NCI-H748 treated with DMSO at 0.1 percent for 48 hours (cell line): Measurements from ENCODE around the gene SAMD10.

ENCODE experiments used
- DNase-seq: peaks from one replicate; lab custom pipeline; 2025; lab: John Stamatoyannopoulos, UW

SAMD10 gene

DNA sequence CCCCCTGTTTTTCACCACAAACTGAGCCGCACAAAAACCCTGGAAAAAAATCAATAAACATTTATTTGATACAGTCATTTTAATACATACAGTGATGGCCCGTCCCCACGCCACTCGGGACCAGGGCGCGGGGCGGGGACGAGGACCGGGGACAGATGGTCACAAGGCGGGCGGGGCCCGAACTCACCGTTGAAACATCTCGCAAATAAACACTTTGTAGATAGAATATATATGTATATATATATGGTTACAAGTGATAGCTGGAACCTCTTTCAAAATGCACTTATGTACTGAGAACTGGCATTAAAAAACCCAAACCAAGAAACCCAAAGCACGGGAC lies 22.8 kb downstream of the SAMD10 start:
- no peak for DNase-seq

DNA sequence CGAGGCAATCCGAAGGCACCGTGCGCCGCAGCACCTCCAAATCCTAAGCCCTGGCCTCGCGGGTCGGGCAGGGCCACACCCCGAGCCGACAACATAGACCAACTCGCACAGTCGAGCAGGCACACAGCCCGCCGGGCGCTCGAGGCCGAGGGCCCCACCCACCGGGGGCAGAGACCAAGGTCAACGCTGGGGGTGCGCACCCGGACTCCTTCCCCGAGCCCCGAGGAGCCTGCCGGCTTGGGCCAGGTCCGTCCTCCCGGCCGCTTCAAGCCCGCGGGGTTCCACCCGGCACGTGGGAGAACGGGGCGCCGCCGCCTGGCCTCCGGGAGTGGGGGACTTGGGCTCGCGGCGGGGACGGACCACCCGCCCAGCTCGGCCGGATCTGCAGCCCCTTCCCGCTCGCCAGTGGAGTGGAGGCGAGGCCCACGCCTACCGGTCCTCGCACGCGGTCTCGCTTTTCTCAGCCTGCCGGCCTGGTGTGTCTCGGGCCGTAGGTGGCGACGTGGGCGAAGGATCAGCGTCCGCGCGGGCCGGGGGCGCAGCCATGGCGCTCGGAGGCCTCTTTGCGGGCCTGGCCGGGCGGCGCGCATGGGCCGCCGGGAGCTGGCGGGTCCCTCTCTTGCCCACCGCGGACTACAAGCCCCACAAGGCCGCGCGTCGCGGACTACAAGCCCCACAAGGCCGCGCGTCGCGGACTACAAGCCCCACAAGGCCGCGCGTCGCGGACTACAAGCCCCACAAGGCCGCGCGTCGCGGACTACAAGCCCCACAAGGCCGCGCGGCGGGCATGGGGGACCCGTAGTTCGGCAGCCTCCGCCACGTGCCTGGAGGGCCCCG lies 23.4 kb downstream of the SAMD10 start, which contains the start of gene UCKL1:
Gene UCKL1 (minus strand): TSS at position 590 of the 837 bp plus-strand sequence. CDS start 44 bp downstream, at position 546.
- peak; percentile 45 for DNase-seq

DNA sequence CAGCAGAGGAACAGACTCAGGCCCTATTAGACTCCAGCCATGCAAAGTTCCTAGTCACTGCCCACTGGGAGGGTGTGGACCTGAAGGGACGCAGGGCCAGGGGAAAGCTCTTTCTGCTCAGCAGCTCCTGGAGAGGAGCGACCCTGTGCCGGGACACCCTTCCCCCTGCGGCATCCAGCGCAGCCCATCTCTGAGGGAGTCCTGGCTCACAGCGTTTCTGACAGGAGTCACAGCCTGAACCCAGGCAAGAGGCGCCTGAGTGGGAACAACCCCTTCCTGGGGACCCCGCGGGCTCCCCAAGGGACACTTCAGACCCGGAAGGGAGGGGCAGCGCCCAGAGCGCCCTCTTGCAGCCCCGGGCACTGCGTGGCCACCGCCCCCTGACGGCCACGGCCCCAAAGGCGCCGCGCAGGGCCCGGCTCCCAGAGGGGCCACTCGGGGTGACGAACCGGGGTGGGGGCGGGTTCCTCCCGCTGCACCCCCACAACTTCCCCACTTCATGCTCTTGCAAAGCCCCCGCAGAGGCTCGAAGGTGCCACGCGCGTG lies 24.1 kb downstream of the SAMD10 start:
- DNase-seq = no peak

DNA sequence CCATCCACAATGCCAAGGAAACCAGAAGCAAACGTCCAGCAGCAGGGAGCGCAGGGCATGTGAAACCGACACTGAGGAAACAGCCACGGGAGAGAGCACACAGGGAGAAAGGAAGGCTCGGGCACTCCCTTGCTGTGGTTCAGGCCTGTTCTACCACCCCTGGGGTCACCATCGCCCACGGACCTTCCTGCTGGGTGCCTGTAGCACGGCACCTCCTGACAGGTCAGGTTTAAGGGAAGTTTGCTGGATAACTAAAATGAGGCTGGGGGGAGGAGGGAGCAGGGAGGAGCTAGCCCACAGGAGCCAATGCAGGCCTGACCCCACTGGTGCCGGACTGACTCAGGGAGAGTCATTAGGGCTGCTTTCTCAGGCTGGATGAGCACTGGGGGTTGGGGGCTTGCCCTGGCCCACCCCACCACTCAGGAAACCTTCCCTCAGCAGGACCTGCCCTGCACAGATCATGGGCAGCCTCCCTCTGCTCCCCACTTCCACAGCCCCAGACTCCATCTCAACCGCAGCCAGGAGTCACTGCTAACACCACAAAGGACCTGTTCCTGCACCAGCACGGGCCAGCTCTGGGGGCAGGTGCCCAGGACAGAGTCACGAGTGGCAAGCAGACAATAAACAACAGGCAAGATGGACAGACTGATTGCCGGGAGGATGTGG lies 25.5 kb downstream of the SAMD10 start:
- no peak for DNase-seq

DNA sequence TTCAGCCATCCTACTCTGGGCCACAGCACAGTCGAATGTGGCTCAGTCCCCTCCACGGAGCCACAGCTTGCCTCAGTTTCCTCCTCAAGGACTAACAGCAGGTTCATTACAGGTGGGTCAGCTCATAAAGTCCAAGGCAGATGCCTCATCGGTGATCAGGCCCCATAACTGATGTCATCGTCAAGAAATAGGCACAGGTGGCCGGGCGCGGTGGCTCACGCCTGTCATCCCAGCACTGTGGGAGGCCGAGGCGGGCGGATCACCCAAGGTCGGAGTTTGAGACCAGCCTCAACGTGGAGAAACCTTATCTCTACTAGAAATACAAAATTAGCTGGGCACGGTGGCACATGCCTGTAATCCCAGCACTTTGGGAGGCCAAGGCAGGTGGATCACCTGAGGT lies 26.7 kb downstream of the SAMD10 start:
- no peak for DNase-seq

DNA sequence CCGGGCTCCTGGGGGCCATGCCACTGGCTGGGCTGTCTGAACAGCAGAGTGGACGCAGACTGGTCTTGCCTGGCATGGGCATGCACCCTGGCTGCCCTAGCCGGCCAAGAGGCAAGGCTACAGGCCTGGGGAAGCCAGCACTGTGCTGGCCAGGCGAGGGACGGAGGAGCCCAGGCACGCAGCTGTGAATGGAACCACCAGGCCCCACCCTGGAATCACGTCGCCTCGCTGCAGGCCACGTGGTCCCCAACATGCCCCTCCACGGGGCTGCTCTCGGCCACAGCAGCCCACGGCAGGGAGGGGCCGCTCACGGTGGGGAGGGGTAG lies 27.3 kb downstream of the SAMD10 start:
- no peak for DNase-seq

DNA sequence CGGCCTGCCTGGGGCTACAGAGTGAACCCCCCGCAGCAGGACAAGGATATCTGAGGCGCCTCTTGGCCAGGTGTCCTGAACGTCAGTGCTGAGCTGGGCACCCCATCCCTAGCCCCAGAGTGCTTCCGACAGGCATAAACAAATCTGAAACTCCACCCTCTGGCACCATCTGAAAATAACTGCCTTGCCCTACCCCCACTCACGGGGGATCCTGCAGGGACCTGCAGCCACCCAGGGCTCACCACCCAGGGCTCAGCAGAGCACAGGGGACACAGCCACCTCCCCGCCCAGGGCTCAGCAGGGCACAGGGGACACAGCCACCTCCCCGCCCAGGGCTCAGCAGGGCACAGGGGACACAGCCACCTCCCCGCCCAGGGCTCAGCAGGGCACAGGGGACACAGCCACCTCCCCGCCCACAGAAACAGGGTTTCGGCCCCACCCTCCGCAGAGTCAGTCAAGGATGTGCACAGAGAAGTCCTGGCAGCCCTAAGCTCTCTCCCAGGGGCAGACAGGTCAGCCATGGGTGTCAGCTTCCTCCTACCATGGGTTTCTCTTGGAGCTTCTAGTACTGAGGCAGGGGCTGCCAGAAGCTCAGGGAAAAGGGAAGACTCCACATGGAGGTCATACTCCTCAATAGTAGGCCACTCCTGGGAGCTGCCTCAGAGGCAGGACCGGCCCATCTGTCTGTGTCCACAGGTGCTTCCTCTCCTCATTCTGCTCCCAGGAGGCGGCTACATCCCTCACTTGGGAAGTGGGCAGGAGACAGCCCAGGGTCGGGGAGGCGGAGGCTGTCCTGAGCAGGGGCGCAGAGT lies 27.8 kb downstream of the SAMD10 start:
- no peak for DNase-seq

DNA sequence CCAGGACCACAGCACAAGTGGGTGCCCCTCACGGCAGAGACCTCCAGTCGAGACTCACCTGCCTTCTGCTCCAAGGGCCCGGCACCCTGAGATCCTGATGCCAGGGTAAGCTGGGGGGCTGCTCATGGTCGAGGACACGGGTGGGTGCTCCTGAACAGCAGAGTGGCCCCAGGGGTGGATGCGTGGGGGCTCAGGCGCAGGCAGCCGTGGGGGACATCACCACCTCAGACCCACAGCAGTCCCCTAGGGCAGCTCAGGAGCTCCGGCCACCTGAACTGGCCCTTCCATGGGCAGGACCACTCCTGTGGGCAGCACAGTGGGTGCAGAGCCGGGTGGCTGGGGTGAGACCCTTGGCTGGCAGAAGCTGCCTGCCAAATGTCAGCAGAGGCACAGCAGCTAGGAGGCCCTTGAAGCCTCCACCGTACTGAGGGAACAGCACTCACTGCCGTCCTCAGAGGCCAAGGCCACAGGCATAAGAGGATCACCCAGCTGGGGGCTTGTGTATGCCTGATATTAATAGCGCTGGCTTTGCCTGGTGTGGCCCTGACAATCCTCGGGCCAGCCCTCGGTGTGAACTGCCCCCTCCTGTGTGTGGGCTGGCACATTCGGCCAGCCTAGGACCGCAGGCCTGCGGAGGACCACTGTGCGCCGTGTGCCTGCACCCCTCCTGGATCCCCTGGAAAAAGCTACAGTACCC lies 28.6 kb downstream of the SAMD10 start:
- DNase-seq = no peak

DNA sequence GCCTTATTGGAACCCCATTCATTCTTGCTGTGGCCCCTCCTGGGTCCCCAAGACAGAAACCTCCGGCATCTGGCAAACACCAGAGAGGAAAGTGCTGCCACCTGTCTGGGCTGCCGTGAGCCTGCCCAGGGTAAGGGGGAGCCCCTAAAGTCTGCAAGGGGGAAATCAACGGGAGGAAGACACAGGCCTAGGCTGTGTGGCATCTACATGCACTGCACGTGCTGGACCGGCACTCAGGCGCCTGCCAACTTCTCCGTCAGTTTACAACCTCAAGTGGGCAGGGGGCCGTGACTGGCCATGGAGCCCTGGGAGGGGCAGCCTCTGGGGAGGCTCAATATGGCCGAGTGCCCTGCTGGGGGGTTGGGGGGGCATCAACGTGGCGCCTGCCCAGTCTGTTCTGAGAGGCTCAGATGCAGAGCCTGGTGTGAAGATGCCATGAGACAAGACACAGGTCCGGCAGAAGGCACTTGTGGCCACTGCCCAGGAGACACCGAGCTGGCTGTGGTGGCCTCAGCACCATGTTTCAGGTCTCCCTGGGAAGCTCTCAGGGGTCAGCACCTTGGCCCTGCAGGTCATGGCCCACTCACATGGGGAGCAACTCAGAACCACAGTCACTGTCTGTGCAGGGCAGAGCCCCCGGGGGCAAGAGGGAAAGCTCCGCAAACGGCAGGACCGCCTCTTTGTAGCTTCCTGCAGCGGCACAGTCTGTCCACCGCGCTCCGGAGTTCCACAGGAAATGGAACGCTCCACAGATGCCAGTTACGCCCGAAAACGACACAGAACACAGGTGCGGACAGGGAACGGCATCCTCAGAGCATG lies 31.6 kb downstream of the SAMD10 start:
- DNase-seq = no peak

DNA sequence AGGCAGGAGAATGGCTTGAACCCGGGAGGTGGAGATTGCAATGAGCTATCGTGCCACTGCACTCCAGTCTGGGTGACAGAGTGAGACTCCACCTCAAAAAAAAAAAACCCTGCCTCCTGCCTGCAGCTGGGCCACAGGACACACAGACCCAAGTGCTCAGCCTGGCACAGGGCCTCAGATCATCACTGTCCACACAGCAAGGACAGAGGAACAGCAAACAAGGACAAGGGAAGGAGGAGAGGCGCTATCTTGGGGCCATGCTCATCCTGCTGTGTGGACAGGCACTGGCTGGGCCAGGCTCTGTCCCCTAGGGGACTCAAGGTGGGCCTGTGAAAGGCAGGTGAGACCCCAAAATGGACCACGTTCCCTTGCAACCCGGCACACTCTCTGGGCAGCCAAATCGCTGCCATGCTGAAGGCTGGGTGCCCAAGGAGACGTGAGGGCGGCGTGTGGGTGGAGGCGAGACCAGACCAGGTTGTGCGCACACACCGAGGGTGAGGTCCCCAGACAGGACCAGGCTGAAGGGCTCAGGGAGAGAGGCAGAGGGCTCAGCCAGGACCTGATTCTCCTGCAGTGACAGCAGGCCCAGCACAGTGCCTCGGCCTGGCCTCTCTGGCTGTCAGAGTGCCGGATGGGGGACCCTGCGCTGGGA lies 32.3 kb downstream of the SAMD10 start:
- no peak for DNase-seq

DNA sequence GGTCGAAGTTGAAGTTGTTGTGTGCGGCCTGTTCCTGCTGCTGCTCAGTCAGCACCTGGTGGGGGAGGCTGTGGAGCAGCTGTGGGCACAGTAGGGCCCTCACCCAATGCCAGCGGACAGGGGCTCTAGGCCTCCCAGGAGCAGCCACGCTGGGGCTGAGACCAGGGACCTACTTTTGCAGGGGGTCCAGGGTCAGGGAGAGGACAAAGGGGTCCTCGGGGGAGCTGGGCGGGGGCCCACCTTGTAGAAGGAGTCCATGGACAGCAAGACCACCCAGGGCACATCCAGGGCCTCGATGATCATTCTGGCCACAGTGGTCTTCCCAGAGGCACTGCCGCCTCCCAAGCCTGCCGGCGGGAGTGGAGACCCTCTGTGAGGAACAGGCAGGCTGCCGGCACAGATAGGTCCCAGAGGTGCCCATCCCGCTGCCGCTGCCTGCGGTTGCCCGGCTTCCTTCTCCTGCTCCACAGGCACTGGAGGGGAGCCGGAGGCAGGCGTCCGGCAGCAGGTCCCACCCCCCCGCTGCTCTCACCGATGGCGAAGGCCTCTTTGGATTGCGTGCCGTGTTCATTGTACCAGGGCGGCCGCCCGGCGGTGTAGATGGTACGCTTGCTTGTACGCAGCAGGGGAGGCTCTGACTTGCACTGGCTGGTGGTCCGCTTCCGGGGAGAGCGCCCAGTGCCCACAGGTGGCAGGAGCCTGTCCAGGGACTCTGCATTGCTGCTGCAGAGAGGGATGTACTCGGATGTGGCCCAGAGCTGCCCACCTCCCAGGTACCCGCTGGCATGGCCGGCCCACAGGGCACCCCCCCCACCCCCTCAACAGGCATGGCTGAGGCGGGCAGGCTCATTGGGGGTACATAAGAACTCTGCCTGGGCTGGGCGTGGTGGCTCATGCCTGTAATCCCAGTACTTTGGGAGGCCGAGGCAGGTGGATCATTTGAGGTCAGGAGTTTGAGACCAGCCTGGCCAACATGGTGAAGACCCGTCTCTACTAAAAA lies 33.2 kb downstream of the SAMD10 start:
- no peak for DNase-seq

DNA sequence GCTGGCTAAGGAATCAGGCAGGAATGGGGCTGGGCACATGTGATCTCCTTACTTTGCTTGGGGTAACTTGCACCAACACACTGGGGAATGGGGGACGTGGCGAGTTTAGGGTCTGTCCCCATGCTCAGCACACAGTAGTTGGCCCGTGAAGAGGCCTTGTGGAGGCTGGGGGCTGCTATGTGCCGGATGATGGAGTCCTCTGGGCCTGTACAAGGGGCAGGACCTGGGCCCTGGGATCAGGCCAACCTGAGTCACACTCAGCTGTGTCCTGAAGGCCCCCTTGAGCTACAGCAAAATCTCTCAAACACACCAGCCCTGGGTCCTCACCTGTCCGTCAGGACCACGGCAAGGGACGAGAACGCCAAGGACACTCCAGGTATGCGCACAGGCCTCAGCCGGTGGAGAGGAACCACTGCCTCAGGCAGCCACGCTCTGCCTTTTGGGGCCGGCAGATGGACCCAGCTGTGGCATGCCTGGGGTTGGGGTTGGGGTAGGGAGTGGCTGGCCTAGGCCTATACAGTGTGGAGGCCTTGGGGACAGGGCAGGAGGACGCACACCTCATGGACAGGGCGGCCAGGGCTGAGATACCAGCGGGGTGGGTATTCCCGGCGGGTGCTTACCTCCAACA lies 34.3 kb downstream of the SAMD10 start:
- DNase-seq = no peak

DNA sequence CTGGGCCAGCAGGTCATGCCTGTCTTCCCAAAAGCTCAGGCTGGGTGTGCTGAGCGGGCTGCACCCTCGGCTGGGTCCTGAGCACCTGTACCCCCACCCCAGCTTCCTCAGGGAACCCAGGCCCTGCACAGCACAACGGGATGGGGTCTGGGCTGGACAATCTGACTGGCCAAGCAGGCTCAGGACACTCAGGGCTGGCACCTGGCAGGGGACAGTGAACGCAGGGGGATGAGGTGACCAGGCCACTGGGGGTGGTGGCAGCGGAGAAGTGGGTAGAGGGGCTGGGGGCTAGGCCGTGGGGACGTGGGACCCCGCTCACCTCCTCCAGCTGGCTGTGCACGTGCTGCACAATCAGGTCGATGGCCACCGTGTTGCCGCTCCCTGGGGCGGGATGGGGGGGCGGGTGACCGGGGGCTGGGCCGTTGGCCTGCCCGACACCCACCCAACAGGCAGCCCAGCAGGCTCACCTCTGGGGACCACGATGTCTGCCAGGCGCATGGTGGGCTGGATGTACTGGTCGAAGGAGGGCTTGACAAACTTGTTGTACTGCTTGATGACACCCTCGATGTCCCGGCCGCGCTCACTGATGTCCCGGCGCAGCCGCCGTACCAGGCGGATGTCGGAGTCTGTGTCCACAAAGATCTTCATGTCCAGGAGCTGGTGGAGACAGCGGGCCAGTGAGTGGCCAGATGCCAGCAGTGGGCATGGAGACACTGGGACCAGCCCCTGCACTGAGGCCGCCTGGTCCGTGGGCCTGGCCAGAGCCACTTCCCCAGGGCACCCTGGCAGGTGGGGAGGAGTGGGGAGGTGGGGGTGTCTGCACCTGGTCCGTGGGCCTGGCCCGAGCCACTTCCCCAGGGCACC lies 35.1 kb downstream of the SAMD10 start:
- no peak for DNase-seq

DNA sequence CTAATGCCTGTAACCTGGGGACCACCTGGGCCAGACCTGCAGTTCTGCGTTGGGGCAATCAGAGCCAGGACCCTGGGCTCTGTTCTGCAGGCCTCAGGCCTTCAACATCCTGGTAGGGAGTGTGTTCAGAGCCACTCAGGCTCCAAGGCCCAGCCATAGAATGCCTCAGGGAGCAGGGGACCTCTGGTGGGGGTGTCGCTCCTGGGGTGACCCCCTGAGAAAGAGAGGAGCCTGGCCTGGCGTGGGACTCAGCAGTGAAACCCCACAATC lies 35.7 kb downstream of the SAMD10 start:
- DNase-seq = no peak

DNA sequence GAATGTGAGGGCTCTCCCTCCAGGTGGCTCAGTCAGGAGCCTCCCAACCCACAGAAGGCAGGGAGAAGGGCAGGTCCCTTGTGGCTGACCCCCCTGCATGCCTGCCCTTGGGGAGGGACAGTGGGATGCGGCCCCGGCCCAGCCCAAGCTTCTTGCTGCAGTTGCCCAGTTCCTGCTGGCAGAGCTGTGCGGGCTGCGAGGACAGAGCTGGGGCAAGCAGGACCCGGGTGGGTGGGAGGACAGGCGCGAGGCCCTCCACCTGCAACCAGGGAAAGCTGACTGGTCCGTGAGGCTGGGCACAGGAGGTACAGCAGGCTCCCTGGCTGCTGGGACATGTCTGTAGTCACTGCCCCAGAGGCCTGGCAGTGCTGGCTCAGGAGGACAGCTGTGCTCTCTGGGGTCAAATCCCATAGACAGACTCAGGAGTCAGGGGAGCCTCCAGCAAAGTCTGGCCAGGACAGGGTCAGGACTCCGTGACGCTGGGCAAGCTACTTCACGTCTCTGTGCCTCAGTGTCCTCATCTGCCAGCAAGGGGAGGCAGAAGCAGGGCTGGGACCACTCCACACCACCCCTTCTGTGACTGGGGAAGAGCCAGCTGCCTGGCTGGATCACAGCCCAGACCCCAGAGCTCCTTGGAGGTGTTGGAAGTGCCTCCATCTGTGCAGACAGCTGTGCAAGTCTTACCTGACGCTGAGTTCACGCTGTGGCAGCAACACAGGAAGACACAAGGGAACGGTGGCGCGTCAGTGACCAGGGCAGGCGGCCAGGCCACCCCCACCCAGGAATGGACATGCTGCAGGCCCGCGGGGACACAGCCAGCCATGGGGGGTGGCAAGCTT lies 36.3 kb downstream of the SAMD10 start:
- DNase-seq = no peak

DNA sequence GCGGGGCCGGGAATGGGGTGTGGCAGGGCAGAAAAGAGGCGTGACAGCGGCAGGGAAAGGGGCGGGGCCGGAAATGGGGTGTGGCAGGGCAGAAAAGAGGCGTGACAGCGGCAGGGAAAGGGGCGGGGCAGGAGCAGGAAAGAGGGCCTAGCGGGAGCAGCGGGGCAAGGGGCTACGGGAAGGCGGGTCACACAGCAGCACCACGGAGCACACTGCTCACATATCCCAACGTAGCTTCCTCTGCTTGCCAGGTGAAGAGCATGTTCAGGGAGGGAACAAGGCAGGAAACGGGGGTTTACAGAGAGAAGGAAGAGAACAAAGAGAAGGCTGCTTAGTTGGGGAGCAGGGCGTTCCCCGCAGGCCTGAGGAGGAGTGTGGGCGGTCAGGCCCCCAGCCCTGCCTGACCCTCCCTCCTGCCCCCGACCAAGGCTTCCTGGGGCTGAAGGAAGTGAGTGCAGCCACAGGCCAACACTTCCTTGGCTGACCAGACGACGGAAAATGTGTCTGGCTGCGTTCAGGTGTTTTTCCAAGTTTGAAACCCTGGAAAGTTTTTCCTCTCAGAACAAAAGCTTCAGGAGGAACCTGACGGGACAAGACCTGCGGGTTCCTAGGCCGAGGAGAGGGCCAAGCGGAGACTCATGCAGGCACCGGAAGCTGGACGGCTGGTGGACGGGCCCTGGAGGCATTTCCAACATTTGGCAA lies 37.0 kb downstream of the SAMD10 start:
- no peak for DNase-seq
